Hematopoietic multipotent progenitor cell treated with erythropoietin and hydrocortisone succinate and interleukin-3 and kit ligand, for 17 days (in vitro differentiated cells): ENCODE measurements around the gene HOXA5.

Source experiments
- DNase-seq: peaks from one replicate; pipeline ENCODE4 v3.0.0-alpha.2; 2015; ENCODE audit warnings: low spot score

The HOXA5 gene

DNA sequence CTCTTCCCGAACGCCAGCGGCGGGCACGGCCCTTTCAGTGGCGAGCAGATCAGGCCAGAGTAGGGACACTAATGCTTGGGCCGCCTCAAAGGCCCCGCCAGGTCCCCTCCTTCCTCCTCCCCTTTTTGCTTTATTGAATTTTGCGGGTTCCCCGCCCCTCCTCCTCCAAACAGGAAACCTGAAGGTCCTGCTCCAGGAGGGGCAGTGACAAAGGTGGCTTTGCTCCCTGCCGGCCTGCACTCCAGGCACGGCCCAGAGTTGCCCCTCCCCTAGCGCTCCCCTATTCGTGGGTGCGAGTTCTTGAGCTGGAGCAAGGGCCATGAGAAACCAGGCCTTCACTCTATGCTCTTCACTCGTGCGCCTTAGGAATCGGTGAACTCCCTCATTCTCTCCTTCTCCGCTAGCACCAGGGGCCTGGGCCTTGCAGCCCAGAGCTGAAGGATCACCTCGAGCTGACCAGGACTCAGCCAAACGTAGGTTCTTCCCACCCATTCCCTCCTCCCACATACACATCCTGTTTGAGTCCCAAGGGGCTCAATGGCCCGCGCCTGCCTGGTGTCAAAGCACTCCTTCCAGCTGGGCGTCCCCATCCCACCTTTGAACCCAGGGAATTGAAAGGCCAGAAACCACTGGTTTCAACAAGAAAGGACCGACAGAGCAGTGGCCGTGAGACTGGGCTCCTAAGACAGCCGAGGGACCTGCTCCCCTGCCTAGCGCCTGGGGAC is 4.7 kb upstream of the HOXA5 start:
- DNase-seq: no peak

DNA sequence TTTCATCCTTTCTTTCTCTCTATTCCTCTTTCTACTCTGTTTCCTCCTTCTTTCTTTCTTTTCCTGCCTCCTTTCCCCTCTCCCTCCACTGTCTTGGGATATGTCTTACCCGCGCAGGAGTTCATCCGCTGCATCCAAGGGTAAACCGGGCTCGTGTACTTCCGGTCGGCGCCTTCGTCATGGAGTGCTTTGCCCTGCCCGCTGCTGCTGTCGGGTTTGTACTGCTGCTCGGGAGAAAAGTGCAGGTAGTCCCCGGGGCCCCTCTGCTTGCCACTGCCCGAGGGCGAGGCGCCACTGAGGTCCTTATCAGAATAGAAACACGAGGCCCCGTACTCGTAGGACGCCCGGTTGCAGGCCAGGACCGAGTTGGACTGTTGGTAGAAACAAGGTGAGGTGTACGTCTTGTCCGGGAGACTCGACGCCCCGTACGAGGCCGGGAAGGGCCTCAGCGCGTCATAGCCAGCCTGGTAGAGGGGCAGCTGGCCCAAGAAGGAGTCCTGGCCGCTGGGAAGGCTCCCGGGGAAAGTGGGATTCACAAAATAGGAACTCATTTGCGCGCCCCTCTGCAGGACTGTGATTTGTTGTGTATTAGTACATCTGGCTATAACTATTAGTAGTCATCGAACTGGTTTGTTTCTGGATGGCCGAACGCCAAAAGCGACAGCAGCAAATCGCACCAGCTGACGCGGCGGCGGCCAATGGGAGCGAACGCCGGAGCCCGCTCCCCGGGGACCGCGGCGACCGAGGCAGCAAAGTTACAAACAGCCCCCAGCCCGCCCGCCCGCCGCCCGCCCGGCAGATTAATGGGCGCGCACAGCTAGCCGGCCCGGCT is 3.9 kb upstream of the HOXA5 start, which contains the start of gene HOXA6:
Gene HOXA6, minus strand, starts transcription at position 576 of the 832 bp plus-strand sequence. Its CDS starts 25 bp downstream, at position 551.
- DNase-seq: no peak

DNA sequence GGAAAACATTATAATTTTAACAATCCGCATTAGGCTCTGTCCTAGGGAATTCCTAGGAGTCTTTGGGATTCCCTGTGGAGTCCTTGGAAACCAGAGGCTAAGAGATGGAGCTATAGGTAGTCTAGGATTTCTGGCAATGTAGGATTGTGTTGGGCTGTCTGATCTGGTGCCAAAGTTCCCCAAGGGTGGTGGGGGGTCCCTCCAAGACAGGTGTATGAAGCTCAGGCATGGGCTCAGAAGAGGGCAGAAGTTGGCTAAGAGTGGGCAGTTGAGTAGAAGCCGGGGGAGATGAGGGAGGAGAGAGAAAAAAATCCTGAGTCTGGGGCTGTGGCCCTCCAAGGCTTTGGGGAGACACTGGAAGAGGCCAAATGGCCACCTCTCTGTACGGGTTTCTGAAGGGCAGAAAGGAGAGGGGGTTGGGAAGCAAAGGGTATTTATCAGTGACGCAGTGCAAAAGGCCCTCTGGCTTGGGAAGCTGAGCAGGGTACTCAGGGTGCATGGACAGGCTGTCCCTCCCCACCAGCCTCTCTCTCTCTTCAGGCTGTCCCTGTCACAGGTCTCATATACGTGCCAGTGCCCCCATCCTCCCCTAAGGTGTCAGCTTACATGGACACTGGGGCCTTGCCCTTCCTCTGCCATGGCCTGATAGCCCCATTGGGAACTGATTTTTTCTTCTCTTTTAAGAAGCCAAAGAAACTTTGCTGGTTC is 3.2 kb upstream of the HOXA5 start:
- DNase-seq: no peak

DNA sequence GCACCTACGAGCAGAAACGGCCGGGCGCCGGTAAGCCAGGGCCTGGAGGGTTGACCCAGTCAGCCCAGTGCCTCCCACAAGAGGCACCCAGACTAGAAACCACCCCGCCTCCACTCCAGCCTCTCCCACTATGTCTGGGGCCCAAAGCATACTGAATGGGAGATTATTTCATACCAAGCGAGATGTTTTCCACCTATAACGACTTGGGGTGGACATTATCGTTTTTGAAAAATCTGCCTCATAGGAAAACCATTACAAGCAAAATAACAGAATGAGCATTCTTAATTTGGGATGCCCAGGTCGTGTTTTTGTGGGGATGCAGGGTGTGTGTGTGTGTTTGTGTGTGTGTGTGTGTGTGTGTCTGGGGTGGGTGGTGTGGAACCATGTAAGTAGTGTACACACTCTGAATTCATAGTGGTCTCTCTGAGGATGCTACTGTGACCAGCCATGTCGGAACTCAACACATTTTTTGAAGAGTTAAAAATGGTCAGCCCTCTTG is 2.5 kb upstream of the HOXA5 start:
- no peak for DNase-seq

DNA sequence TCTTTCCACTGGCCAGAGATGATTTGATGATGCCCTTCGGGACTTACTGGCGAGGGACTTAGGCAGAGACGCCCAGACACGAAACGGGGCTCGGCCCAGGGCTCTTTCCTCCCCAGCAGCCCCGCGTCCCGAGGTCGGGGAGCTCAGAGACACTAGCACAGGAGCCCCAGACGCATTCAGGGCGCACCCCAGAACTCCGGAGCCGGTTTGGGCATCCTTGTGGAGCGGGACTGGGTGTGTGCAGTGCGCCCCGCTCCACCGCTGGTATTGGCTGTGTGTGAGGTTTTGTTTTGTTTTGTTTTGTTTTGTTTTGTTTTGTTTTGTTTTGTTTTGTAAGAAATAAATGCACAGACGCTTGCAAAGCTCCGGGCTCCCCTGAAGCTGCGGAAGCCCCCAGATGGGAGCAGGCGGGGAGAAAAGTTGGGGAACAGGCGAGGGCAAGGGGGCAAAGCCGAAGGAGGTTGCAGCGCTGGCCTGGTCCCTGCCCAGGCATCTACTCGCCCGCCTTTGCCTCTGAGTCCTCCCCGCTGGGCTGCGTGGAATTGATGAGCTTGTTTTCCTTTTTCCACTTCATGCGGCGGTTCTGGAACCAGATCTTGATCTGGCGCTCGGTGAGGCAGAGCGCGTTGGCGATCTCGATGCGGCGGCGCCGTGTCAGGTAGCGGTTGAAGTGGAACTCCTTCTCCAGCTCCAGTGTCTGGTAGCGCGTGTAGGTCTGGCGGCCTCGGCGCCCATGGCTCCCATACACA is 1.9 kb upstream of the HOXA5 start:
- no peak for DNase-seq

DNA sequence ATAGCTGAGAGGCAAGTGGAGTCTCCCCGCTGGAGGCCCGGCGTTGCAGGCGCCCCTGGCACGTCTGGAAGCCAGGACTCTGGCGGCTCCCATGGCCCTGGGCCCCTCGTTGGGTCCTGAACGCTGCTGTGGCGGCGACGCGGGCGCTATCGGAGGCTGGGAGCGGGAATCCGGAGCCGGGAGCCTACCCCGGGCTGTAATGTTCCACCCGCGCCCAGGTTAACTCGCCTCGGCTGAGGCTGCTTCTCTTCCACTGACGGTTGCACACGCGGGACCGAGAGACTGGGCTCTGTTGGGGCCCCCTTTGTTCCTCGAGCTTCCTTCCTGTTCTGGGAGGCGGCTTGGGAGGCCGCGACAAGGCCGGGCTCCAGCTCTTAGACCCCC is 1.3 kb upstream of the HOXA5 start:
- no peak for DNase-seq

DNA sequence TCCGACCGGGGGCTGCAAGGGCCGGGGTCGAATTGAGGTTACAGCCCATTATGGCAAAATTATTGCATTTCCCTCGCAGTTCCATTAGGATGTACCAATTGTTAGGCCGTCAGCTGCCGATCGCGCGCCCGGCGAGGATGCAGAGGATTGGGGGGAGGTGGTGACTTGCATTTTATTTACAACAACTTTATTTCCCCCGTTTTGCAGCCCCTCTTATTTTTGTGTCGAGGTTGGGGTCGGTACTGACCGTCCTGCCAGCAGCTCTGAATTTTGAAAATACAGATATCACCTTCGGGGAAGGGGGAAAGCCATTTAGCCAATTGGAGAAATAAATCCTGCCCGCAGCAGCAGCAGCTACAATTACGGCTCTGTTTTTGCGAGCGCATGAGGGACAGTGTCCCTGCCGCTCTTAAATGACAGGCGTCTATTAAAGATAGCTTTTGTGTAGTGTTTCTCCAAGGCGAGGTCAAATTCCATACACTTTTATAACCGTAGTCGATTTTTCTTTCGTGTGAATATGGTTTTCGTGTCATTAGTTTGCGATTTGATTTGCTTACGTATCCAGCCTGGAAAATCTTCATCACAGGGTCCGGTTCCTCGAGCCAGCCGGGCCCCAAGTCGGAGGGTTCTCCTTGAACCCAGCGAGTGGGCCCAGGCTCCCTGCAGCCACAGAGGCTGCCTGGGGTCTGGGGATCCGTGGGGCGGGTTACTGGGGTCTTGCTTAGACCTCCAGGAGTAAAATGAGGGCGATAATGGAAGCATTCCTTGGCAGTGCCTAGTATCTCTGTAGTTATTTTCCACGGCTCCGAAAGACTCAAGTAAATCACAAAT is 684 bp upstream of the HOXA5 start:
- DNase-seq: no peak

DNA sequence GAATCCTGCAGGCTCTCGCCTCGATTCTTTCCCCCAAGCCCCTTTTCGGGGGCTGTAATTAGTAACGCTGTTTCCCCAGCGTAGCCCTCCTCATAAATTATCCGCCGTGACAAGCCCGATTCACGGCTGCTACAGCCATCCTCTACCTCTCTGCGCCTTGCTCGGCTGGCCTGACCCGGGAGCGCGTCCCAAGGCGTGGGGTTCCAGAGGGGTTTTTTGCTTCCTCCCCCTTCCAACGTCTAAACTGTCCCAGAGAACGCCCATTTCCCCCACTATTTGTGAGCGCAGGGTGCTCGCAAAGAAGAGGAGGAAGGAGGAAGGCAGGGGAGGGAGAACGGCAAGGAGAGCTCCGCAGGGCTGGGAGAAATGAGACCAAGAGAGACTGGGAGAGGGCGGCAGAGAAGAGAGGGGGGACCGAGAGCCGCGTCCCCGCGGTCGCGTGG is 880 bp downstream of the HOXA5 start:
- no peak for DNase-seq

DNA sequence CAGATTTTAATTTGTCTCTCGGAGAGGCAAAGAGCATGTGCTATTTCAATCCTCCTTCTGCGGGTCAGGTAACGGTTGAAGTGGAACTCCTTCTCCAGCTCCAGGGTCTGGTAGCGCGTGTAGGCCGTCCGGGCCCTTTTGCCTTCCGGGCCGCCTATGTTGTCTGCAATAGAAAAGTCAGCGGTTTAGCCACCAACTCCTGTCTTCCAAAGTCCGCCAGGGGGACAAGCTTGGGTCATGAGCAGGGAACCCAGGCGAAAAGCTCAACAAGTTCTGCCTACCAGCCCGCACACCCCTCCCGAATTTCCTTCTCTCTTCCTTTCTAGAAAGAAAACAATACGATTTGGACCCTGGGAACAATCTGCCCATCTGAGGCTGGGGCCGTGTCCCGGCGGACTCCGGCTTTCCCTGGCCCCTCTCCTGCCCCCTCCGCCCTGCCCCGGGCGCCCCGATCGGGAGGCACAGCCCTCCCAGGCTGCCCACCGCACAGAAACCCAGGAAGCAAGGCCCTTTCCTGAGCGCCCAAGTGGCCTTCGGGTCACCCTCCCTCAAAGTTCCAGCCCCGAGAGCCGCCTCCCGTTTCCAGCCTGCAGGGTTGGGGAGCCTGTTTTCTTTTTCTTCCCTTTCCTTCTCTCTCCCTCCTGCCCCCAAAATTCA is 1.4 kb downstream of the HOXA5 start:
- no peak for DNase-seq

DNA sequence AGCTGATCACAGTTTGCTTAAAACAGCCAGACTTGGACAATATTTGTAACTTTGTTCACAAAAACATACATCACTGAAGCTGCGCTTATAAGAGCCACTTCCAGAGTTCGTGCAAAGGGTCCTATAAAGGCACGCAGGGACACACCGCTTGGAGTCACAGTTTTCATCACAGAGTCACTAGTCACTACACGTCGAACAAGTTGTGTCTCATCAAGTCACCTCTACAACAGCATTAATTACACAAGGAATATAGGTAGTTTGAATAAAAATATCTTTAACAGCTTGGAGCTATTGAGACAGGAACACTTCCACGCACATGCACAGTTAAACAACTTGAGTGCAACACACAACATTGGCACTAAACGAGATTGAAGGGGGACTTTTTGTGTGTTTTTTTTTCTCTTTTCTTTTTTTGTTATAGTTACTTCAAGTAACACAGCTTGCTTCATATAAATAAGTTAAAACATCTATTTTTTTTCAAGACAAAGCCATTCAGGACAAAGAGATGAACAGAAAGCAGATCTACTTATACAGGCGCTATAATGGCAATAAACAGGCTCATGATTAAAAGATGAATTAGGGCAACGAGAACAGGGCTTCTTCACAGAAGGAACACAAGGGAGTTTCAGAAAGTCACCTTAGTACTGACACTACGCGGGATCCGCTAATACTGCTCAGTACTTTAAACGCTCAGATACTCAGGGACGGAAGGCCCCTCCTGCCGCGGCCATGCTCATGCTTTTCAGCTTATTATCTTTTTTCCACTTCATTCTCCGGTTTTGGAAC is 2.2 kb downstream of the HOXA5 start:
- DNase-seq: no peak

DNA sequence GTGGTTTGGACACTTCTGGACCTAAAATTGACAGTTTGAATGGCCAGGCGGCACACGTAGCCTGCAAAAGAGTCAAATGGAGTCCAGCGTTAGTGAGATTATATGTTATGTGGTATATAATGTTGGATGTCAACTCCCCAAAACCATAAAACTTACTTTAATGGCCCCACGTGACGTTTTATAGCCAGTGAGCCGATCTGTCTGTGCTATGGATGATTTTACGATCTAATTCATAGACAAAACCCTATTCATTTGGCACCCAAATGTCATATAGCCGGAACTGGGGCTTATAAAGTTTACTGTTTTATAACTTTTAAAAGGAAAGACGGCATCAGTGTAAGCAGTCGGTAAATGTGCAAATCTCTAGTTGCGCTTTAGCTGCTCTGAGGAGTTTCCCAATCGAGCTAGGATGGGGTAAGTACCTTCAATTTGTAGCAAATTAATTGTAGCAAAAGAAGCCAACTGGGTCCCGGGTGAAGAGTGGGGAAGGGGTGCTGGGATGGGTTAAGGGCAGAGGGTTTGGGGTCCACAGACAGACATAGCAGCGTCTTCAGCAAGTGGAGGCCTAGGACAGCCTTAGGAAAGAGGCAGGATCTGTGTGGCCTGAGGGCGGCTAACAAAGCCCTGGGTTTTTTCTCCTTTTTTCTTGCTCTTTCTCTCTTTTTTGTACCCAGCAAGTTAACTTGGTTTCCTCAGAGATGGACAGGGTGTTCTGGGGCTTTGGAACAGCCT is 3.2 kb downstream of the HOXA5 start:
- DNase-seq: no peak

DNA sequence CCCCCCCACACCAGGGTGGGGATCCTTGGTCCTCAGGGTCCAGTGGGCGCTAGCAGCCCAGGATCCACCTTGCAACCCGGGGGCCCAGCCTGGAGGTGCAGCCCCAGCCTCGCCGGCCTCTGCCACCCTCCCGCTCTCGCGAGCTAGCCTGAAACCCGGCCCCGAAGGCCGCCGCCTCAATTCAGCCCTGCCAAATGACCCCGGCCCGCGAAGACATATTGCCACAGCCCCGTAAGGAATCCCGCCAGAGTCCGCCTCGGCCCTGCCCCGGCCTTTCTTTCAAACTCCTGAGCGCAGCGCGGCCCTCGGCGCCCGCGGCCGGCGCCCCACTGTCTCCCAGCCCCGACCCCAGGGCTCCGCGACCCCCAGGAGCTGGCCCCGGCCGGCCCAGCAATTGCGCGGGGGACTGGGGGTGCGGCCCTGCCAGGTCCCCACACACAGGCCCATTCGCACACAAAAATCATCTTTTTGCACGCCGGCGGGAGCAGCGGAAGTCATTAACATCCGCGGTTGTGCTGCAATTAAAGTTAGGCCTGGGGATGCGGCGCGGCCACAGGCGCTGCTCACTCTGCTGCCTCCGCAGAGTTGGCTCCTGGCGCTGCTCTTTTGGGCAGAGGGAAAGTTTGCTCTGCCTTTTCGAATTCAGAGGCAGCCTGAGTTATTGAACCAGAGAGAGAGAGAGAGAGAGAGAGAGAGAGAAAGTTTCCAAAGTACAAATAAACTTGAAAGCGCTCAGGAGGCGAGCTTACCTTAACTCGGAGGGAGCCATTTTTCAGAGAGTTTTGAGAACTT is 4.0 kb downstream of the HOXA5 start:
- no peak for DNase-seq

DNA sequence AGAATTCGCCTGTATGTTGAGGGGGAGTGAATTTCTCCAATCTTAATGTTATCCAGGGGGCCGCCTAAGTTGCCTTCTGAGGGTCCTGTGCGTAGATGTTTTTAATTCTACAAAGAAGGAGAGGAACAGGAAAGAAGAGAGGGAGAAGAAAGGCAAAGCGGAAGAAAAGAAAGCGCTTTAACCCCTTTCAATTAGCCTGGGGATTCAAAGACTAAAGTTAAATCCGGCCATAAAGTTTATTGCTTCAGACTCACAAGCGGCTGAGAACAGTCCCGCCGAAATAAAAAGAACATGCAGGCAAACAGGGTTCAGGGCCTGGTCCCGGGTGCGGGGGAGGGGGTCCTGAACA is 4.5 kb downstream of the HOXA5 start:
- no peak for DNase-seq

DNA sequence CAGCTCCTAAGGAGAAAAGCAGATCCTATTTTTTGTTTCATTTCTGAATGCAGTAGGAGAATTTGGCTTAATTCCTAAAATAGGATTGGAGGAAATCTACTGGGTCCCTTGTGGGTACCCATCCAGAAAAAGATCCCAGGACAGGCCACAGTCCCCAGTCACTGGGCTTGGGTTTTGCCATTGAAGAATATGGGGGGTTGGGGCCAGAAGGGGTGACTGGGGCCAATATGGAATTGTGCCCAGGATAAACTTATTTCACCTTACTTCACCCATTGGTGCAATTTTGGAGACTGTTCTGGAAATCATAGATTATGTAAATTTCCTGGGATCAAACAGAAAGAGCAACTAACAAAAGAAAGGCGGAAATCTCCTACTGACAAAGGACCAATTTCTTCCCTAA is 5.0 kb downstream of the HOXA5 start:
- no peak for DNase-seq

DNA sequence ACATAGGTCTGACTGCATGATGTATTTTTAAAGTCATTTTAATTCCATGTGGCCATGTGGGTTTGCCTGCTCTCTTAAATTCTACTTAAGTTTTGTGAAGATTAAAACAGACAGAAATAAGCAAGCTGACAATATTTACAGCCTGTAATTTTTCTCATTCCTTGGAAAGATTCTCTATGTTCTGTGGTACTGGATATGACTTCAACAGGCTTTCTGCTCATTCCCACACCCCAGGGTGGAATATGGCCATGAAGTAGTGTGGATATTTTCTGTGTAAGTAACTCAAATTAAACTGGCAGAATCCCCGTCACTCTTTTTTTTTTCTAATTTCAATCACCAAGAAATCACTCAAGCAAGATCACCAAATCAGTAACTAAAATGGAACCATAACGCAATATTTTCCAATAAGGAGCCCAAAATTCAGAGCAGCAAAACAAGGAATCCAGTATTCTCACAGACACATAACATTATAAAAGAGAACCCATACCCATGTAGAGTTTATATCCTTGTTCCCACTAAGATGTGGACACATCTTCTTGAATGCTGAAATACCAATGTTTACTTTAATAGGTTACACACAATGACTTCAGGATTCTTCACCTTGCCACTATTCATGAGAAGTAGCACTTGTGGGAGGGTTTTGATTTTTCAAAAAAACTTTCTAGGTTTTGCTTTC is 5.7 kb downstream of the HOXA5 start:
- DNase-seq: no peak

DNA sequence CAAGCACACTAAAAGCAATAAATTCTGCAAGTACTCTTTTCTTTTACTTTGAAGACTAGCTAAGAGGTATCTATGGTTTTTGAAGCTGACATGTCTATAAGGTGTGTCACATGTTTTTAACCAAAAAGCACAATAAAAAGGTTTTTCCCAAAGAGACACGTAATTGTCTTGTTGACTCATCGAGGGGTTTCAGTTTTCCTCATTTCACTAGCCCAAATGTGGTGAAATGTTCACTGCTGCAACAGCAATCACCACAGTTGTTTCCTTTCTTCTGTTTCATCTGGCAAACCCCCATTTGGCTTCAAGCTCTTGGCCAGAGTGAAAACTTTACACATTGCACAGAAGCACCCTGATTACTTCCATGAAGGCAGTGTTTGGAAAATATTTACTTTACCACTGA is 9.1 kb downstream of the HOXA5 start:
- no peak for DNase-seq

DNA sequence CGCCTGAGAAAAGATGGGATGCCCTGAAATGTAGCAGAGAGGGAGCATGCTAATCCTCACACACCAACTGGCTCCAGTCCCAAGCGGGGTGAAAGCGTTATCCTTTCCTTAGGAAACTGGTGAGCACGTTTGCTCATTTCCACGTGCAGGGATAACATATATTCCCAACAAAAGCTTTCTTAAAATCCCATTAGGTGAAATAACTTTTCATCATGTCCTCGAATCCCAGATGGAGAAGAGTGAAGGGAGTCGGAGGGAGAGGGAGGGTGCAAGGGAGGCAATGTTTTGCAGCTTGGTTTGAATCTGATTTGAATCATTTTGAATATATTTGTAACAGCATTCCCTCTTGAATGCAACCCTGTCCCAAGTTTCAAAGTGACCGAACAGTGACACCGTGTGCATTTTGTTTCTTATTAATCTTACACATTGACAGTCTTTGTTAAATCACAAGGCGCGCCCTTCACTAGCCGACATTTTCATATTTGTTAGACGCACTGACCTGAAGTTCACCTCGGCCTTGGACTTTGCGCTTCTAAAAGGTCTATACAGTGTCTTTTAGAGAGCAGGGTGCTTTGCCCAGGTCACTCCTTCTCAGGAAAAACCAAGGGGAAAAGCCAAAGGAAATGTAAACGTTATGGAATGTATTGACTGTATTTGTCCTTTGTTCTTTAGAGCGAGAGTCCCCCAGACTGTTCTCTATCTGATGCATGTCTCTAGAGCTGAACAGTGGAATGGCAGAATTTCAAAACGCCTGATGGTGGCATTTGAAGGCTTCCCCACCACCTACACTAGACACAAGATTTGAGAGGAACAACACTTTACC is 9.9 kb downstream of the HOXA5 start:
- no peak for DNase-seq
